ENCODE data around the gene RAB1B.
"Not testable (repeated sequence)": the region's sequence is repeated elsewhere in the genome, so short reads cannot be mapped to it uniquely, and the experiment has no call there.

The RAB1B gene

DNA sequence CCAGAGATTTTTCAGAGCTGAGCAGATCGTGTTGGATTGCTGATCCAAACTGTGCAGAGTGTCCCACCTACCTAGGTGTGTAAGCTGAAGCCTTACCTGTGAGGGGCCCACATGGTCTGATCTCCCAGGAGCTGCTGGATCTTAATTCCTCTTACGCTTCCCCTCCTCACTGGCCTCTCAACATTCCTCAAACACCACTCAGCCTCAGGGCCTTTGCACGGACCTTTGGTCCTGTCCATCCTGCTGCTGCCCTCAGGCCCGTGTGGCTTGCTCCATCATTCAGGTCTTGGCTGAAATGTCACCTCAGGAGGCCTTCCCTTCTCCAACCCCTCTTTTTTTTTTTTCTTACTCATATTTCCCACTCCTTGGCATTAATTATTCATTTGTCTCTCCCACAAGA, 21.1 kb upstream of the RAB1B start:
- TF ChIP-seq, protein P1, sequence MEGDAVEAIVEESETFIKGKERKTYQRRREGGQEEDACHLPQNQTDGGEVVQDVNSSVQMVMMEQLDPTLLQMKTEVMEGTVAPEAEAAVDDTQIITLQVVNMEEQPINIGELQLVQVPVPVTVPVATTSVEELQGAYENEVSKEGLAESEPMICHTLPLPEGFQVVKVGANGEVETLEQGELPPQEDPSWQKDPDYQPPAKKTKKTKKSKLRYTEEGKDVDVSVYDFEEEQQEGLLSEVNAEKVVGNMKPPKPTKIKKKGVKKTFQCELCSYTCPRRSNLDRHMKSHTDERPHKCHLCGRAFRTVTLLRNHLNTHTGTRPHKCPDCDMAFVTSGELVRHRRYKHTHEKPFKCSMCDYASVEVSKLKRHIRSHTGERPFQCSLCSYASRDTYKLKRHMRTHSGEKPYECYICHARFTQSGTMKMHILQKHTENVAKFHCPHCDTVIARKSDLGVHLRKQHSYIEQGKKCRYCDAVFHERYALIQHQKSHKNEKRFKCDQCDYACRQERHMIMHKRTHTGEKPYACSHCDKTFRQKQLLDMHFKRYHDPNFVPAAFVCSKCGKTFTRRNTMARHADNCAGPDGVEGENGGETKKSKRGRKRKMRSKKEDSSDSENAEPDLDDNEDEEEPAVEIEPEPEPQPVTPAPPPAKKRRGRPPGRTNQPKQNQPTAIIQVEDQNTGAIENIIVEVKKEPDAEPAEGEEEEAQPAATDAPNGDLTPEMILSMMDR (IDR thresholded peaks at IDR 0.05; ENCODE audit: low read depth, low read length) = no peak
- DNase-seq (ENCODE audit: low read depth in 2 of 2) = no peak
- H3K4me3 ChIP-seq (replicated peaks in 1 of 2; ENCODE audit: low read depth in 2 of 2, low read length in 2 of 2) = no peak overlapping the region

DNA sequence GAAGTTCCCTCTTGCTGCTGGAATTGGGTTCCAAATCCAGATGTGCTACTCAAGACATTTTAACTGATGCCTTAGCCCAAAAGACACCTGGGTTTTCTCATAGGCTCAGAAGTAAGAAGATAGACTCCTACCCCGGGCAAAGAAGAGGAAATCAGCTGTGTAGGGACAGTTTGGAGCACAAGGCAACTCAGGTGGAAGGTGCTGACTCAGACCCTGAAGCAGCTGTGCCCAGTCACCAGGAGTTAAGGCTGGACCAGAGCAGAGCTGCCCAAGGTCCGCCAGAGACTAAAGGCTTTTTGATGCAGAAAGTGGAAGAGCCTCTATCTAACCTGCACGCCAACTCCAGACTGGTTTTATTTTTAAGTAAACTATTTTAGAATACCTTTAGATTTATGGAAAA, 20.6 kb upstream of the RAB1B start:
- TF ChIP-seq, protein P1 (IDR thresholded peaks at IDR 0.05; ENCODE audit: low read depth, low read length) = no peak
- no peak overlapping the region for H3K4me3 ChIP-seq (replicated peaks in 1 of 2; ENCODE audit: low read depth in 2 of 2, low read length in 2 of 2)
- DNase-seq (ENCODE audit: low read depth in 2 of 2) = no peak

DNA sequence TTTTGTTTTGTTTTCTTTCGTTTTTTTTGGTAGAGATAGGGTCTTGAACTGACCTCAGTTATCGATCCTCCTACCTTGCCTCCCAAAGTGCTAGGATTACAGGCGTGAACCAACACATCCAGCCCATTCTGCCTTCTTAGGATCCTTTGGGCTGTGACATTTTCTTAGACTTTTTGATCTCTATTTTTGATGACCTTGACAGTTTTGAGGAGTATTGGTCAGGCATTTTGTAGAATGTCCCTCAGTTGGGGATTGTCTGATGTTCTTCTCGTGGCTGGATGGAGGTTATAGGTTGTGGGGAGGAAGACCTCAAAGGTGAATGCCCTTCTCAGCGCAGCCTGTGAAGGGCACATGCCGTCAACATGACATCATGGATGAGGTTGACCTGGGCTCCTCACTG, 19.5 kb upstream of the RAB1B start:
- no peak for DNase-seq (ENCODE audit: low read depth in 2 of 2)
- TF ChIP-seq, protein P1 (IDR thresholded peaks at IDR 0.05; ENCODE audit: low read depth, low read length) = no peak
- no peak overlapping the region for H3K4me3 ChIP-seq (replicated peaks in 1 of 2; ENCODE audit: low read depth in 2 of 2, low read length in 2 of 2)

DNA sequence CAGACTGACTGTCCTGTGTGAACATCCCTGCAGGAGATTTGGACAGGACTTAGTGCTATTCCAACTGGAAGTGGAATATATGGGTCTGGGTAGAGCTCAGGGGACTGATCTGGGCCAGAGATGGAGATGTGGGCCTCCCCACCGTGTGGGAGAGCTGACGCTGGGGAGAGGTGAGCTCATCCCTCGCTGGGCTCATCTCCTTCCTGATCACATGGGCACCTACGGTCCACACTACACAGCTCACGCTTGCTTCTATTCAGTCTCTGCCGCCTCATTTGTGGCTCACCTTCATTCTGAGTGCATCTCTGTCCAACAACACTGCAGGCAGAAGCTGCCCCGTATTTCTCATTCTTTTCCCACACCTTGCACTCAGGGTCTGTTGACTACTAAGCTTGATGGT, 16.6 kb upstream of the RAB1B start:
- TF ChIP-seq, protein P1 (IDR thresholded peaks at IDR 0.05; ENCODE audit: low read depth, low read length) = no peak
- no peak for DNase-seq (ENCODE audit: low read depth in 2 of 2)
- no peak overlapping the region for H3K4me3 ChIP-seq (replicated peaks in 1 of 2; ENCODE audit: low read depth in 2 of 2, low read length in 2 of 2)

DNA sequence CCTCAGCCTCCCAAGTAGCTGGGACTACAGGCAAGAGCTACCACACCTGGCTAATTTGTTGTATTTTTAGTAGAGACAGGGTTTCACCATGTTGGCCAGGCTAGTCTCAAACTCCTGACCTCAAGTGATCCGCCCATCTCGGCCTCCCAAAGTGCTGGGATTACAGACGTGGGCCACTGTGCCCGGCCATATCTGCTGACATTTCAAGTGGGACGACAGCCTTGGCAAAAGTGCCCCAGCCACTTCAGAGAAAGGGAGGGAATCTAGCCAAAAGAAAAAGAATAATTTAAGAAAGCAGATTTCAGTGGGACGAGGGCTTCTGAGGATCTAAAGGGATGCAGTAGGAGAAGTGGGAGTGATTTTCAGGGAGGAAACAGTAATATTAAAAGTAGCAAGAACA, 15.4 kb upstream of the RAB1B start:
- not testable (repeated sequence) for H3K4me3 ChIP-seq (replicated peaks in 1 of 2; ENCODE audit: low read depth in 2 of 2, low read length in 2 of 2); DNase-seq (ENCODE audit: low read depth in 2 of 2)

DNA sequence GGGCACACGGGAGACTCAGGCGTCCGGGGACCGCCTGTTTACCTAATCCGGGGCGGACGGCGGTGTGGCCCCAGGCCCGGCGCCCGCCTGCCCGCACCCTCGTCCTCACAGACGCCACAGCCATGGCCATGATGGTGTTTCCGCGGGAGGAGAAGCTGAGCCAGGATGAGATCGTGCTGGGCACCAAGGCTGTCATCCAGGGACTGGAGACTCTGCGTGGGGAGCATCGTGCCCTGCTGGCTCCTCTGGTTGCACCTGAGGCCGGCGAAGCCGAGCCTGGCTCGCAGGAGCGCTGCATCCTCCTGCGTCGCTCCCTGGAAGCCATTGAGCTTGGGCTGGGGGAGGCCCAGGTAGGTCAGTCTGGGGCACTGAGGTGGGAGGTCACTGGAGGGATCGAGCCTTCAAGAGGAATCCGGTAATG, 10.0 kb upstream of the RAB1B start:
- TF ChIP-seq, protein P1 (IDR thresholded peaks at IDR 0.05; ENCODE audit: low read depth, low read length) = no peak
- peak overlapping the region; percentile 95 to 97 for H3K4me3 ChIP-seq (replicated peaks in 1 of 2; ENCODE audit: low read depth in 2 of 2, low read length in 2 of 2)
- no peak for DNase-seq (ENCODE audit: low read depth in 2 of 2)

DNA sequence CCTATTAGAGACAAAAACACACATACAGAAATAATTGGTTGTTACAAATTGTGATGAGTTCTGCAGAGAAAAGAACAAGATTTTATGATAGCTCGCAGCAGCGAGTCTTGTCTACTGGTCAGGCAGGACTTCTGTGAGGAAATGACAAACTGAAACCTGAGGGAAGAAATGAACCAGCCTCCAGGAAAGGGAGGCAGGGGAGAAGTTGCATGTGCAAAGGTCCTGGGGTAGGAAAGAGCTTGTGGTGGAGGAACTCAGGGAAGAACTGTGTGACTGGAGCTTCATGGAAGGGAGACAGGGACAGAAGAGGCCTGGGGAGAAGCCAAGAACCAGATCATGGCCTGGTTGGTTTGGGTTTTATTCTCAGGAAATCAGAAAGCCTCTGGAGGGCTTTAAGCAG, 9.2 kb upstream of the RAB1B start:
- TF ChIP-seq, protein P1 (IDR thresholded peaks at IDR 0.05; ENCODE audit: low read depth, low read length) = no peak
- H3K4me3 ChIP-seq (replicated peaks in 1 of 2; ENCODE audit: low read depth in 2 of 2, low read length in 2 of 2) = no peak overlapping the region
- DNase-seq (ENCODE audit: low read depth in 2 of 2) = no peak
